ENCODE measurements around the gene PER2. TPM values are rescaled to one million over a fixed set of nuclear protein-coding genes. Genes with fewer than 3 reads are reported as not detected.
A peak's percentile ranks its signal among the peaks of the same experiment; 100 is the strongest.

The PER2 gene
- total and polyA plus RNA-seq, 2 of the 13 experiments (the other 11 are each of a cell fraction or from before 2014, with no cell fraction given) = 5.1 to 9.4 TPM

- no peak for TF ChIP-seq SMAD1 (CRISPR knock-in tag; IDR thresholded peaks at IDR 0.05; ENCODE audit: borderline replicate concordance, low read depth)
- TF ChIP-seq RXRB (CRISPR knock-in tag; IDR thresholded peaks at IDR 0.05; ENCODE audit: borderline replicate concordance) = peak; percentile 78; the same call in 1 of the 2 replicates
- TF ChIP-seq ZNF891 (CRISPR knock-in tag; IDR thresholded peaks at IDR 0.05) = no peak
- no peak for TF ChIP-seq PRPF4 (IDR thresholded peaks at IDR 0.05; ENCODE audit: low read depth, low read length, poor library complexity, severe bottlenecking)
- no peak for TF ChIP-seq NCOA5 (CRISPR knock-in tag; IDR thresholded peaks at IDR 0.05)
- no peak for TF ChIP-seq ZBTB39 (CRISPR knock-in tag; IDR thresholded peaks at IDR 0.05)
- TF ChIP-seq, protein P1, sequence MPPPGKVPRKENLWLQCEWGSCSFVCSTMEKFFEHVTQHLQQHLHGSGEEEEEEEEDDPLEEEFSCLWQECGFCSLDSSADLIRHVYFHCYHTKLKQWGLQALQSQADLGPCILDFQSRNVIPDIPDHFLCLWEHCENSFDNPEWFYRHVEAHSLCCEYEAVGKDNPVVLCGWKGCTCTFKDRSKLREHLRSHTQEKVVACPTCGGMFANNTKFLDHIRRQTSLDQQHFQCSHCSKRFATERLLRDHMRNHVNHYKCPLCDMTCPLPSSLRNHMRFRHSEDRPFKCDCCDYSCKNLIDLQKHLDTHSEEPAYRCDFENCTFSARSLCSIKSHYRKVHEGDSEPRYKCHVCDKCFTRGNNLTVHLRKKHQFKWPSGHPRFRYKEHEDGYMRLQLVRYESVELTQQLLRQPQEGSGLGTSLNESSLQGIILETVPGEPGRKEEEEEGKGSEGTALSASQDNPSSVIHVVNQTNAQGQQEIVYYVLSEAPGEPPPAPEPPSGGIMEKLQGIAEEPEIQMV (CRISPR knock-in tag; IDR thresholded peaks at IDR 0.05; ENCODE audit: low read depth) = no peak
- TF ChIP-seq ZBTB8A (CRISPR knock-in tag; IDR thresholded peaks at IDR 0.05; ENCODE audit: borderline replicate concordance, low read depth) = no peak
- no peak for TF ChIP-seq ZNF280D (CRISPR knock-in tag; IDR thresholded peaks at IDR 0.05)
- no peak for TF ChIP-seq SMARCC2 (IDR thresholded peaks at IDR 0.05)
- peak; percentile 48; the same call in 1 of the 2 replicates for TF ChIP-seq MXD3 (CRISPR knock-in tag; IDR thresholded peaks at IDR 0.05)
- TF ChIP-seq ZNF747 (CRISPR knock-in tag; IDR thresholded peaks at IDR 0.05; ENCODE audit: borderline replicate concordance) = 0 out of 2 replicates have a peak, but pooled peaks have one; percentile 55
- TF ChIP-seq ATF3 (CRISPR knock-in tag; IDR thresholded peaks at IDR 0.05) = 0 out of 2 replicates have a peak, but pooled peaks have one; percentile 32
- TF ChIP-seq ZNF292 (CRISPR knock-in tag; IDR thresholded peaks at IDR 0.05; ENCODE audit: borderline replicate concordance, low read depth) = no peak
- TF ChIP-seq ZNF253 (CRISPR knock-in tag; IDR thresholded peaks at IDR 0.05; ENCODE audit: borderline replicate concordance) = no peak
- peak; percentile 94 for TF ChIP-seq ERF (CRISPR knock-in tag; IDR thresholded peaks at IDR 0.05)
- no peak for TF ChIP-seq ARHGAP35 (CRISPR knock-in tag; IDR thresholded peaks at IDR 0.05; ENCODE audit: borderline replicate concordance)
- no peak for TF ChIP-seq ZNF557 (CRISPR knock-in tag; IDR thresholded peaks at IDR 0.05)
- TF ChIP-seq ZFP62 (CRISPR knock-in tag; IDR thresholded peaks at IDR 0.05) = no peak
- TF ChIP-seq, protein P2, sequence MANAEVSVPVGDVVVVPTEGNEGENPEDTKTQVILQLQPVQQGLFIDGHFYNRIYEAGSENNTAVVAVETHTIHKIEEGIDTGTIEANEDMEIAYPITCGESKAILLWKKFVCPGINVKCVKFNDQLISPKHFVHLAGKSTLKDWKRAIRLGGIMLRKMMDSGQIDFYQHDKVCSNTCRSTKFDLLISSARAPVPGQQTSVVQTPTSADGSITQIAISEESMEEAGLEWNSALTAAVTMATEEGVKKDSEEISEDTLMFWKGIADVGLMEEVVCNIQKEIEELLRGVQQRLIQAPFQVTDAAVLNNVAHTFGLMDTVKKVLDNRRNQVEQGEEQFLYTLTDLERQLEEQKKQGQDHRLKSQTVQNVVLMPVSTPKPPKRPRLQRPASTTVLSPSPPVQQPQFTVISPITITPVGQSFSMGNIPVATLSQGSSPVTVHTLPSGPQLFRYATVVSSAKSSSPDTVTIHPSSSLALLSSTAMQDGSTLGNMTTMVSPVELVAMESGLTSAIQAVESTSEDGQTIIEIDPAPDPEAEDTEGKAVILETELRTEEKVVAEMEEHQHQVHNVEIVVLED (CRISPR knock-in tag; IDR thresholded peaks at IDR 0.05; ENCODE audit: borderline replicate concordance) = no peak
- no peak for TF ChIP-seq HMG20A (CRISPR knock-in tag; IDR thresholded peaks at IDR 0.05; ENCODE audit: borderline replicate concordance)
Measured at GRCh38 chr2:238256594-238257104, 31.8 kb downstream of the PER2 start (continued).
